Occipital lobe (tissue), 2 donors: Measurements from ENCODE around the gene NHERF1. TPM values are rescaled to one million over a fixed set of nuclear protein-coding genes. Genes with fewer than 3 reads are reported as not detected.

Source experiments
- DNase-seq: peaks from one replicate; lab custom pipeline; 2025; lab: John Stamatoyannopoulos, UW
- total RNA-seq: library from RNA; depleted of rRNA; stranded (reverse); fragments of >200 nt; gene quantifications from one replicate; pipeline ENCODE4 v1.2.3, GENCODE V29; 2014

Gene NHERF1
- total RNA-seq, 1 donor from 2014 or later: 7.0 TPM

DNA sequence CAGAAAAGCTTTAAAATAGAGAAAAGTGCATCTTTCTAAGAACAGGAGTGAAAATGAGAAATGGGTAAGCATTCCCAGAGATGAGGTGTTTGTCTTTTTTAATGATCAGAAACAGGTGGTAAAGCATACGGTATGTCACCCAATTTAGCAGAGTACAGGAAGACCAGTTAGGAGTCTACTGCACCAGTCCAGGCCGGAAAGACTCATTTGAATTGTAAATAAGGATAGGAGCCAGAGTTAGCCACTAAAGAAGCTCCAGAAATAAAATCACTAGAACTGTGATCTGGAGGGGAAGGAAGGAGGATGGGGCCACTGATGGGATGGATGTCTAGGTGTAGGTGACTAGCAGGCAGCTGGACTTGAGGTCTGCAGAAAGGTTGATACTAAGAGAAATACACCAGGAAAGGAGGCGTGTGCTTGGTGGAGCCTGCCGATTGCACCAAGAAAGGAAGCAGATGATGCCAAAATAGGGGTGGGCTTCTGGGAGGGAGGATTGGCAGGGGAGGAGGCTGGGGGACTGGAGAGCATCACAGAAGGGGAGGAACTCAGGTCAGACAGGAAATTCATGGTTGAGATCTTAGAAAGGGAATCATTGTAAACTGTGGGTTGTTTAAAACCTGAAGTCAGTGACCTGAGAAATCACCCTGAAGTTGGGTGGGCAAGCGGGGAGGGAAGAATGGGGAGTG lies 35.8 kb downstream of the NHERF1 start:
- no peak for DNase-seq

DNA sequence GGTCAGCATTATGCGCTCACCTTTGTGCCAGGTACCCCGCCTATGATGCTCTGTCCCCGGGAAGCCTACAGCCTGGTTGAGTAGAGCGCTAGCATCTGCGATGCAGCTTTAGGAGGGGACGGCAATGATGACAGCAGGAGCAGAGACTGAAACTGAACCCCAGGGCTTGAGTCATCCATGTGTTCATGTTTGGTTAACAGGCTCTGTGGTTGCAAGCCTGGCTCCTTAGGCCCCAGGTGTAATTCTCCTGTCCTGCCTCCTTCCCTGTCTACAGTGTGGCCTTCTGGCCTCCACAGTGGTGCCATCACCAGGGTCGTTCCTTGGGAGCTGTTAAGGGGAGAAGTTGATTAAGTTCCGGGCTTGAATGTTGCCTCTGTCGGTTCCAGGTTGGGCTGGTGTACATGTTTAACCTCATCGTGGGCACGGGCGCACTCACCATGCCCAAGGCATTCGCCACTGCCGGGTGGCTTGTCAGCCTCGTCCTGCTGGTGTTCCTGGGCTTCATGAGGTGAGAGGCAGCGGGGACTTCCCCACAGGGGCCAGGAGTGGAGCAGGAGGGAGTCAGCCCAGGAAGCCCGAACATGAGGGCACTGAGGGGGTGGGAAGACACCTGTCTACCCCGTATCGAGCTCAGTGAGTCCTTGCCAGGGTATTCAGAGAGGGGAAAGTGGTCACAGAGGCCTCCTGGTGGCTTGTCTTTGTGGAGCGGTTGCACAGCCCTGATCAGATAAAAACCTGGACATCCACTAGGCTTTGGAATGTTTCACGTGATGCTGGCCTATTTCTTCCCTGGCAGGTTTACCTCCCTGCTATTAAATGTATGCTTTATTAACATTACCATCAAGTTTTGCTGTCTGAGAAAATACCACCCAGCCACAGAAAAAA lies 36.9 kb downstream of the NHERF1 start:
- no peak for DNase-seq

DNA sequence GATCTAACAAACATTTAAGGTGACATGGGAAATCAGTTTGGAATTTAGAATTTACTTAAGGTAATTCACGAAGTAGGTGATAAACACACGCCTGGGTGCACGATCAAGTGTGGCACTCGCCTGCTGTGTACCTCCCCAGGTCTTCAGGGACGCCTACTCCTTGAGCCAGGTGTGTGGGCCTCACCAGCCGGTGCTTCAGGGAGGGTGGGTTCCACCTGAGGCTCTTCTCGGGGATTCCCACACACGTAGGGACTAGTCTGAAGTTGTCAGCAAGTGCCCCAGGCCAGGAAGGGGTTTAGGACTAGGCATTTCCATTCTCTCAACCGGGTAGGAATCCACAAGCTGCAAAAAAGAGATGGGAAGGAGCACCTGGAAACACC lies 37.5 kb downstream of the NHERF1 start:
- DNase-seq: no peak

DNA sequence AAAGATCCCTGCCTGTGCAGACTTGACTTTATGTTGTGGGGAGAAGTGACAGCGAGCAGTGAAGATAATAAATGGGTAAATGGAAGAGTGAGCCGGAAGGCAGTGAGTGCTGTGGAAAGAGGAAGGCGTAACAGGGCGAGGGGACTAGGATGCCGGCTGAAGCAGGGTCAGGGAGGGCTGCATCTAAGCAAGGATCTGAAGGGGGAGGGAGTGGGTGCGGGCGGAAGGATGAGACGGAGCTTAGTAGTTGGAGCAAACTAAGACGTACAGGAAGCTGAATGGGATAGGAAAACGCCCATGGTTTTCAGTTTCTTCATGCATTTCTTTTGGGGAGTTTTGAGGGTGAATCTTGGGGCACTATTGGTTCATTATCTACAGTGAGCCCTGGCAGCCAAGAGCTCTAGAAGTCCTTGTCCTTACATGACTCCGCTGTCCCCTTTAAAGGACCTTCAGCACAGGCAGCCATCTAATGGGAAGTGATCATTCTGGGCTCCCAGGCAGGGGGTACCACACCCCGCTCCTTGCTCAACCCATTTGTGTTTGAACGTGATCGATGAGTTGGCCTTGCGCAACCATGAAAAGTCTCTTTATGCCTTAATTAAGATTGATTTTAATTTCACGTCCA lies 38.1 kb downstream of the NHERF1 start:
- DNase-seq: no peak

GRCh38 chr17:74790161-74791058 lies 42.0 kb downstream of the NHERF1 start:
- DNase-seq: no peak

GRCh38 chr17:74792586-74793105 lies 44.2 kb downstream of the NHERF1 start:
- no peak for DNase-seq

GRCh38 chr17:74795327-74796020 lies 47.0 kb downstream of the NHERF1 start:
- no peak for DNase-seq

- DNase-seq: no peak
Observed at GRCh38 chr17:74796211-74796610, 47.8 kb downstream of the NHERF1 start.

GRCh38 chr17:74796866-74797265 lies 48.4 kb downstream of the NHERF1 start:
- no peak for DNase-seq

GRCh38 chr17:74797824-74798223 lies 49.4 kb downstream of the NHERF1 start:
- DNase-seq: no peak

GRCh38 chr17:74798239-74798707 lies 49.8 kb downstream of the NHERF1 start:
- no peak for DNase-seq

DNA sequence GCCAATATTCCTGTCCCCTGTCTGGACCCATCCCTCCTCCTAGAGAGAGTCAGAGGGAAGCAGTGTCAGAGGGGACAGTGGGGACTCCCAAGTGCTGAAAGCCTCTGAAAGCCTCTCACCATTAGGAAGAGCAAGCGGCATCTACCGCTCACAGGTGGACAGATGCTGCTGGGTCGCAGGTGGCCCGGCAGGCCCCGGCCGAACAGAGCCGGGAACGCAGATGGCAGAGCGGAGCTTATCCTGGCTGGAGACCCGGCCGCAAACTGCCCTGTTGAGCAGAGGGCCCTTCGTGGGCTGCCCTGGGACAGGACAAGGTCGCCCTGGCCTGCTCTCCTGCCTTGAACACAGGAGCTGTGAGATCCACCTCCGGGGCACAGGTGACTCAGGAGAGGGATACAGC lies 50.7 kb downstream of the NHERF1 start:
- no peak for DNase-seq

- DNase-seq: no peak
Observed at GRCh38 chr17:74800531-74800930, 52.1 kb downstream of the NHERF1 start.

DNA sequence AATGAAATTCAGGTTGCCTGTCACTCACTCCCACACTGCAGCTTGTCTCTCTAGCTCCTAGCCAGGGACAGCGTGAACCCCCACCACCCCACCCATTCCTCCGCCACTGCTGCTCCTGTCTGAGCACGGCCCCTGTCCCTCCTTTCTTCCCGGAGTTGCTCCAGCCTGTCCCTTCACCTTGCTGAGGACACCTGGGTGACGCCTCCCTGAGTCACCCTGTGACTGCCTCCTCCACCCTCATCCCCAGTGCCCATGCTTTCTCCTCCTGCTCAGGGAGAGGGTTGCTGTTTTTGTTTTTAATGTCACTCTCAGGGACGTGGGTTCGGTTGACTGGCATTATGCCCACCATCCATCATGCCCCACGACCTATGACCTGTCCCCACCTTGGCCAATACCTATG lies 53.5 kb downstream of the NHERF1 start:
- no peak for DNase-seq

DNA sequence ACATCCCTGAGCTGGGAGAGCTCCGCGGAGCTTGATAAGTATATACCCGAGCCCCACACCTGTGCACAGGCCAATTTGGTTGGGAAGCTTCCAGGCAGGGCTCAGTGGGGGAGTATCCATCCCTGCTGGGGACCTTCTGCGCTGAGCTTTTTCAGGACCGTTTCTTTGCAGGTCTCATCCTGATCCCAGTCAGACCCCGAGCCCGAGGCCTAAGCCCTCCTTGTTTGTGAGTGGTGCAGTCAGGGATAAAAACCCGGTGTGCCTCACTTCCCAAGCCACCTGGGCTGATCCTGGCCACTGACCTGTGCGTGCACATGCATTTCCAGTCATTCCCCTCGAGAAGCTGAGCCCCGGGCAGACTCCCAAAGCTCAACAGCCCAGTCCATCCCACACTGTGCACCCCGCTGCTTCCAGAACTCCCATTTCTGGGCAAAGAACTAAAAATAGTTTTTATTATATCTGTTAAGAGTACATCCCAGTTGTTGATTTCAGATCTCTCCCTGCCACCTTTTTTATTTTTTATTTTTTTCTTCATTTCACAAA lies 55.0 kb downstream of the NHERF1 start:
- DNase-seq: no peak

- no peak for DNase-seq
Observed at GRCh38 chr17:74803971-74804370, 55.5 kb downstream of the NHERF1 start.

DNA sequence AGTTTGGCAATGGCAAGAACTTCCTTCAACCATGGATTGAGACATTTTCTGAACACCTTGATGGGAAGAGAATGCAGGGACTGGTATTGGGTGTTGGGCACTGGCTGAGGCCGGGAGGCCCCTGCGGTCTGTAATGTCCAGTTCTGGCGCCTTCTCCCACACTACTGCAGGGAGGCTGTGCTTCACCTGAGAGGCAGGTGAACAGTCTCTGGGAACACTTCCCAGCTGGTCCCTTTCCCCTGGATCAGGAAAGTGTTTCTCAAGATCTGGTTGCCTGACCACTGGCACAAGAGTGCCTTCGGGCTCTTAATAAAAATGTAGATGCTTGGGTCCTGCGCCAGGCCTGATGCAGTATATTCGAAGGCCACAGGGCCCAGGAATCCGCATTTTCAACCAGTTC lies 56.3 kb downstream of the NHERF1 start:
- DNase-seq: no peak

DNA sequence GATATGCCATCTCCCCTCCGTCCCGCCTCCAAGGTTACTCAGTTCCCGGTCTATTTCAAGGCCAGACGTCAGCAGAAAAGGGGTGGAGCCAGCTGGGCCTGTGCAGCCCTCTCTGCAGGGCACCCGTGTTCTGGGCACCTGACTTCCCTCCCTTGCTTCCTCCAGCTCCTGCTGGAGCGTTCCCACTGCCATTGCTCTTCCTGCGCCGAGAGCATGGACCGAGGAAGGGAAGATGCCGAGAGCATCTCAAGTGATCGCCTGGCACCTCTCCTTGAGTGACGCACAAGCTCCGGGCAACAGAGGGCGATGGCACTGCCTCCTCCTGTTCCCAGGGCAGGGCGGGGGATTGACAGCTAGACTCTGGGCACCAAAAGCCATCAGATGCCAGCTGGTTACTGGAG lies 57.2 kb downstream of the NHERF1 start:
- no peak for DNase-seq

DNA sequence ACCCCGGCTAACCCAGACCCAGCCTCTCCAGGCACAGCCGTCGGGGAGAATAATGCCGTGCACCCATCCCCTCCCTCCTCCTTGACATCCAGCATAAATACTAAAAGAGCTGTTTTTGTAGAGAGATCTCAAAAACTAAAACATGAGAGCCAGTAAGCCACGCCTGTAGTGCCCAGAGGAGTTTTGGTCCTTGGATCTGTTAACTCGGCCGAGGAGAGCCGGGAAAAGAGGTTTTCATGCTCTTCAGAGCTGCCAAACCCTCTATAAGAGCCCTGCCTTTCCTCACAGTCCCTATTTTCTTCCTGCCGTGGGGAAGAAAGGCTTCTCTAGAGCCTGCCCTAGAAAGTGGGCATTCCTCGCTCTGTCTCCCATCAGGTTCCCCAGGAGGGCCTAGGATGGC lies 57.9 kb downstream of the NHERF1 start:
- DNase-seq: no peak

GRCh38 chr17:74807441-74807840 lies 59.0 kb downstream of the NHERF1 start:
- DNase-seq: no peak
